PC-3 (cell line): Measurements from ENCODE around the gene GTPBP8. TPM values are rescaled to one million over a fixed set of nuclear protein-coding genes. Genes with fewer than 3 reads are reported as not detected.

Experiments used
- ATAC-seq: fragments of 200-7000 bp; cut with Tn5 transposase; 2 replicates; pipeline ENCODE4 v1.9.1; 2020; ENCODE audit warnings: mild to moderate bottlenecking, moderate library complexity
- BruUV-seq: library from RNA; stranded (reverse); fragments of 400-500 nt; replicated peaks from 2 replicates; lab custom pipeline; 2021; lab: Mats Ljungman, UMichigan
- CTCF ChIA-PET: fragments of 300-600 bp; sonication (Branson Sonifier 250); formaldehyde crosslinking; loops from one replicate; lab custom pipeline; 2022; ENCODE audit warnings: antibody characterized with exemption; lab: Charles Lee
- POLR2A ChIA-PET: fragments of 300-600 bp; sonication (Branson Sonifier 250); formaldehyde crosslinking; loops from one replicate; lab custom pipeline; 2022; ENCODE audit warnings: antibody characterized with exemption; ENCODE audit not compliant: unreplicated experiment; lab: Charles Lee
- DNase-seq: peaks from one replicate; pipeline ENCODE4 v3.0.0-alpha.2; 2015
- H2AFZ ChIP-seq: fragments of 300-600 bp; sonication (generic); 2 replicates; pipeline ENCODE4 v1.6.0; 2016; ENCODE audit warnings: antibody characterized with exemption, low read length
- H3F3A ChIP-seq: fragments of 300-600 bp; sonication (generic); one replicate; pipeline ENCODE4 v1.6.0; 2017; ENCODE audit warnings: antibody characterized with exemption, low read length, control low read depth, mild to moderate bottlenecking; ENCODE audit not compliant: unreplicated experiment
- H3K27ac ChIP-seq: fragments of 300-600 bp; sonication (generic); 2 replicates; pipeline ENCODE4 v1.5.1; 2016; ENCODE audit warnings: mild to moderate bottlenecking, low read length
- H3K27me3 ChIP-seq: fragments of 300-600 bp; sonication (generic); 2 replicates; pipeline ENCODE4 v1.6.1; 2016; ENCODE audit warnings: low read length, mixed read lengths
- H3K36me3 ChIP-seq: fragments of 300-600 bp; sonication (generic); 2 replicates; pipeline ENCODE4 v1.6.1; 2016; ENCODE audit warnings: low read depth, mixed run types, low read length, mixed read lengths
- H3K4me1 ChIP-seq: fragments of 300-600 bp; sonication (generic); 2 replicates; pipeline ENCODE4 v1.5.1; 2016; ENCODE audit warnings: low read length; ENCODE audit not compliant: insufficient read depth
- H3K4me2 ChIP-seq: fragments of 300-600 bp; sonication (generic); 2 replicates; pipeline ENCODE4 v1.6.0; 2016; ENCODE audit warnings: low read length
- H3K4me3 ChIP-seq: fragments of 300-600 bp; sonication (generic); 2 replicates; pipeline ENCODE4 v1.5.1; 2016; ENCODE audit warnings: mild to moderate bottlenecking, low read length, mixed read lengths
- H3K79me2 ChIP-seq: fragments of 300-600 bp; sonication (generic); 2 replicates; pipeline ENCODE4 v1.6.1; 2017; ENCODE audit warnings: low read length, mixed read lengths
- H3K9ac ChIP-seq: fragments of 300-600 bp; sonication (generic); 2 replicates; pipeline ENCODE4 v1.6.0; 2016; ENCODE audit warnings: mild to moderate bottlenecking, low read length
- H3K9me2 ChIP-seq: fragments of 300-600 bp; sonication (generic); replicated peaks from 2 replicates; pipeline ENCODE4 v1.6.1; 2016; ENCODE audit warnings: mixed run types, low read length, mixed read lengths
- H3K9me3 ChIP-seq: fragments of 300-600 bp; sonication (generic); 2 replicates; pipeline ENCODE4 v1.6.1; 2016; ENCODE audit warnings: low read length, mixed read lengths
- H4K20me1 ChIP-seq: fragments of 300-600 bp; sonication (generic); 2 replicates; pipeline ENCODE4 v1.6.1; 2016; ENCODE audit warnings: low read length, mixed read lengths
- EZH2 ChIP-seq: fragments of 300-600 bp; sonication (generic); IDR thresholded peaks from one replicate; pipeline ENCODE4 v1.6.1; 2017; ENCODE audit warnings: antibody characterized with exemption, mild to moderate bottlenecking, low read length; ENCODE audit not compliant: unreplicated experiment
- EZH2phosphoT487 ChIP-seq: fragments of 300-600 bp; sonication (generic); IDR thresholded peaks from 2 replicates; pipeline ENCODE4 v1.6.1; 2018; ENCODE audit warnings: mild to moderate bottlenecking, antibody characterized with exemption, low read length, borderline replicate concordance
- intact Hi-C: fragments of 100-400 bp; cut with micrococcal nuclease; formaldehyde crosslinking; loops from 2 replicates; pipeline ENCODE4 v1.9.0; 2023
- total RNA-seq: library from RNA; depleted of rRNA; stranded (reverse); fragments of >200 nt; gene quantifications from 2 replicates; pipeline ENCODE4 v1.2.3, GENCODE V29; 2014
- TF ChIP-seq, protein P1 (sequence below): fragments of 300-600 bp; sonication (generic); conservative IDR thresholded peaks from 2 replicates; pipeline ENCODE4 v1.5.1; 2017; ENCODE audit warnings: antibody characterized with exemption, low read depth, mild to moderate bottlenecking, low read length

GTPBP8 gene
- total RNA-seq, 1 experiment from 2014 or later = 63.8 TPM

DNA sequence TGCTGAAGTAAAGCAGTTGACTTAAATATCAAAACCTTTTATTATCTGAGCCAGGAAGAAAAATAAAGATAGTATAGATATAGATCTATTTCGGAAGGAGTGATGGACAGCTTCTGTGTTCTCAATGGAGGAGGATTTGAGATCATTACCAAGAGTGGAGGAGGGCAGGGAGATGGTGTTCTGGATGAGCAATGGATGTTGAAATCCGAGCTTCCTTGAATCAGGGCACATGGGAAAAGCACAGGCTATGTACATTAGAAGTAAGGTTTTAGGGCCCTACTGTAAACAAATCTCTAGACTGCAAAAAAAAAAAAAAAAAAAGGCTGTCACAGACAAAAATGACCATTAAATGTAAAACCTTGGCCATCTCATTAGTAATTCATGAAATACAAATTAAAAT is 43.2 kb downstream of the GTPBP8 start:
- Histone ChIP-seq H4K20me1 (no peaks in the 10 kb centered on the region), H3K4me1 (no peaks in the 10 kb centered on the region), H3K4me2 (no peak overlapping the region), H3K27ac (no peak overlapping the region), H3K36me3 (no peaks in the 10 kb centered on the region), H3F3A (no peaks in the 10 kb centered on the region), H3K27me3 (no peaks in the 10 kb centered on the region), H3K9me3 (no peaks in the 10 kb centered on the region), H3K79me2 (no peaks in the 10 kb centered on the region), H3K9me2 (no peaks in the 10 kb centered on the region), H2AFZ (no peak overlapping the region), H3K4me3 (no peak overlapping the region), H3K9ac (no peak overlapping the region)
- ATAC-seq = no peak
- POLR2A ChIA-PET = no interaction called here
- BruUV-seq = no TSS peak
- intact Hi-C loops = no loop called here
- CTCF ChIA-PET = no interaction called here
- peak; percentile 14 for DNase-seq
- no peak for TF ChIP-seq EZH2phosphoT487

DNA sequence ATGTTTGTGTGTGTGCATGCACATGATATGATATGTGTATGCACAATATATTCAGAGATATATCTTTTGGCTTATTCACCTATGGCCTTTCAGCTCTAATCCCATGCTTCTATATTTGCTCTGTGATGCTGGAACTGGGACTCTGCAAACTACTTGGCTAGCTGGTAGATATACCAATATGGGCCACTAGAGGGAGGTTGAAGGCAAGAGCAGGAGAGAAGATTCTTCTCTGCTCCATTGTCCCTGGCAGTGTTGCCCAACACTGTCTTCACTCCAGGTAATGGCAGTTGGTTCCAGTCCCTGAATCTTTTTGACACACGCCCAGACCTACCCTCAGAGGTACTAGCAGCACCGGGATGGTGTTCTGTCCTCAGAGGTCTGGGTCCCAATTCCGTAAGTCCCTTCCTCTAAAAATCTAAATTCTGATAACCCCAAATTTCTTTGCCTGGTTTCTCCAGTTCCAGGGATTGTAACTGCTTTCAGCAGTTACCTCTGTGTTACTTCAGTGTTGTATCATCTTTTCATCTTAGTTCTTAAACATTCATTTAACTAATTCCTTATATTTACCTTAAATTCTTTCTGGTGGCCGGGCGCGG is 44.7 kb downstream of the GTPBP8 start:
- no peak overlapping the region for H3K27ac ChIP-seq
- intact Hi-C loops = loop anchor here (5.0 kb wide), 1 partner anchor 252 kb away; no protein-coding TSS in a partner anchor
- POLR2A ChIA-PET = interaction anchor here (0.5 kb wide), 1 partner anchor 781 kb away, joined by 5 read pairs; no protein-coding TSS in a partner anchor
- no TSS peak for BruUV-seq
- peak; percentile 86 for DNase-seq
- H3K27me3 ChIP-seq = no peaks in the 10 kb centered on the region
- no peaks in the 10 kb centered on the region for H3K4me1 ChIP-seq
- H3F3A ChIP-seq = no peaks in the 10 kb centered on the region
- H3K4me2 ChIP-seq = no peak overlapping the region
- CTCF ChIA-PET = interaction anchor here (0.6 kb wide), 1 partner anchor 16 kb away, joined by 8 read pairs; a partner anchor contains a TSS
- no peaks in the 10 kb centered on the region for H4K20me1 ChIP-seq
- no peaks in the 10 kb centered on the region for H3K9me2 ChIP-seq
- H3K4me3 ChIP-seq = no peak overlapping the region
- no peak overlapping the region for H3K9ac ChIP-seq
- ATAC-seq = peak; percentile 100
- H3K9me3 ChIP-seq = no peaks in the 10 kb centered on the region
- no peaks in the 10 kb centered on the region for H3K79me2 ChIP-seq
- H2AFZ ChIP-seq = 0 out of 2 replicates have a peak overlapping the region, but pooled peaks have one; percentile 7
- TF ChIP-seq, protein P1, sequence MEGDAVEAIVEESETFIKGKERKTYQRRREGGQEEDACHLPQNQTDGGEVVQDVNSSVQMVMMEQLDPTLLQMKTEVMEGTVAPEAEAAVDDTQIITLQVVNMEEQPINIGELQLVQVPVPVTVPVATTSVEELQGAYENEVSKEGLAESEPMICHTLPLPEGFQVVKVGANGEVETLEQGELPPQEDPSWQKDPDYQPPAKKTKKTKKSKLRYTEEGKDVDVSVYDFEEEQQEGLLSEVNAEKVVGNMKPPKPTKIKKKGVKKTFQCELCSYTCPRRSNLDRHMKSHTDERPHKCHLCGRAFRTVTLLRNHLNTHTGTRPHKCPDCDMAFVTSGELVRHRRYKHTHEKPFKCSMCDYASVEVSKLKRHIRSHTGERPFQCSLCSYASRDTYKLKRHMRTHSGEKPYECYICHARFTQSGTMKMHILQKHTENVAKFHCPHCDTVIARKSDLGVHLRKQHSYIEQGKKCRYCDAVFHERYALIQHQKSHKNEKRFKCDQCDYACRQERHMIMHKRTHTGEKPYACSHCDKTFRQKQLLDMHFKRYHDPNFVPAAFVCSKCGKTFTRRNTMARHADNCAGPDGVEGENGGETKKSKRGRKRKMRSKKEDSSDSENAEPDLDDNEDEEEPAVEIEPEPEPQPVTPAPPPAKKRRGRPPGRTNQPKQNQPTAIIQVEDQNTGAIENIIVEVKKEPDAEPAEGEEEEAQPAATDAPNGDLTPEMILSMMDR = peak; percentile 90
- no peak for TF ChIP-seq EZH2phosphoT487
- no peak for TF ChIP-seq EZH2
- H3K36me3 ChIP-seq = no peaks in the 10 kb centered on the region

DNA sequence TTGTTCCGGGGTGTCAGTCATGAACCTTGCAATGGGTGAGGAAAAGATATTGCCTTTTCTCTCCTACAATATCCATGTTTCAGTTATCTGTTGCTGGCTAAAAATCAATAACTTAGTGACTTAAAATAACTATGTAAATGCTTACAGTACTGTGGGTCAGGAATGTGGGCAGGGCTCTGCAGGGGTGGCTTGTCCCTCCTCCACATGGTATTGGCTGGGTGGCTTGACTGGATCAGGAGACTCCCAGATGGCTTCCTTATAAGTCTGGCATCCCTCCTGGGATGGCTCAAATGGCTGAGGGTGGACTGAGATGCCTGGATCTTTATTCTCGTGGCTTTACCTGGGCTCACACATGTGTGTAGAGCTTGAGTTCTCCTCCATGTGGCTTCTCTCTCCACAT is 47.5 kb downstream of the GTPBP8 start:
- no TSS peak for BruUV-seq
- ChIA-PET POLR2A (no interaction called here), CTCF (no interaction called here)
- Histone ChIP-seq H3K4me1 (no peaks in the 10 kb centered on the region), H3K27ac (no peak overlapping the region), H3K9me2 (no peaks in the 10 kb centered on the region), H3K4me2 (no peak overlapping the region), H3K27me3 (no peaks in the 10 kb centered on the region), H3K79me2 (no peaks in the 10 kb centered on the region), H3K9ac (no peak overlapping the region), H3K9me3 (no peaks in the 10 kb centered on the region), H3K4me3 (no peak overlapping the region), H4K20me1 (no peaks in the 10 kb centered on the region), H3K36me3 (no peaks in the 10 kb centered on the region), H2AFZ (no peak overlapping the region), H3F3A (no peaks in the 10 kb centered on the region)
- ATAC-seq = no peak
- TF ChIP-seq, protein P1 = no peak
- no peak for TF ChIP-seq EZH2
- TF ChIP-seq EZH2phosphoT487 = no peak
- intact Hi-C loops = loop anchor here (5.0 kb wide), 1 partner anchor 249 kb away; no protein-coding TSS in a partner anchor
- no peak for DNase-seq
